H1 (cell line): ENCODE measurements around the gene AATK. TPM values are rescaled to one million over a fixed set of nuclear protein-coding genes. Genes with fewer than 3 reads are reported as not detected.

Source experiments
- CTCF ChIA-PET: fragments of 300-600 bp; sonication (Branson Sonifier 250); formaldehyde crosslinking; loops from one replicate; lab custom pipeline; 2021; ENCODE audit not compliant: partially characterized antibody; lab: Charles Lee
- POLR2A ChIA-PET: fragments of 300-600 bp; sonication (Branson Sonifier 250); formaldehyde crosslinking; loops from one replicate; lab custom pipeline; 2021; ENCODE audit warnings: inconsistent platforms; ENCODE audit not compliant: partially characterized antibody; lab: Charles Lee
- DNase-seq, 2 experiments: peaks; one replicate each; pipeline versions ENCODE4 v3.0.0 to v3.0.0-alpha.2; 2010 to 2022; ENCODE audit warnings: low spot score in 2 of 2, low read depth in 1 of 2, mixed read lengths in 1 of 2
- FAIRE-seq: peaks from 2 replicates; lab custom pipeline; 2011; peaks lifted over from hg19 to GRCh38; lab: Jason Lieb, UNC
- H2AFZ ChIP-seq: 2 replicates; pipeline ENCODE4 v1.8.1; 2012; ENCODE audit warnings: low read length, inconsistent platforms
- H2AK5ac ChIP-seq: 2 replicates; pipeline ENCODE4 v1.6.1; 2013; ENCODE audit warnings: low read depth, low read length
- H2BK120ac ChIP-seq: replicated peaks from 2 replicates; pipeline ENCODE3; 2013; ENCODE audit warnings: low read depth, low read length, inconsistent platforms
- H2BK12ac ChIP-seq: 2 replicates; pipeline ENCODE4 v1.6.1; 2013; ENCODE audit warnings: low read depth, low read length
- H2BK15ac ChIP-seq: 2 replicates; pipeline ENCODE4 v1.6.1; 2013; ENCODE audit warnings: low read length
- H2BK20ac ChIP-seq: 2 replicates; pipeline ENCODE4 v1.6.1; 2013; ENCODE audit warnings: low read length
- H2BK5ac ChIP-seq: 2 replicates; pipeline ENCODE4 v1.6.1; 2013; ENCODE audit warnings: low read depth, low read length
- H3K14ac ChIP-seq: 2 replicates; pipeline ENCODE4 v1.6.1; 2013; ENCODE audit warnings: inconsistent platforms; ENCODE audit not compliant: insufficient read length
- H3K18ac ChIP-seq: 2 replicates; pipeline ENCODE4 v1.6.1; 2013; ENCODE audit warnings: low read length; ENCODE audit errors: extremely low read depth
- H3K23ac ChIP-seq: 2 replicates; pipeline ENCODE4 v1.6.1; 2013; ENCODE audit warnings: inconsistent platforms; ENCODE audit not compliant: insufficient read length
- H3K23me2 ChIP-seq: 2 replicates; pipeline ENCODE4 v1.6.1; 2013; ENCODE audit warnings: low read depth, low read length
- H3K27ac ChIP-seq: 2 replicates; pipeline ENCODE4 v1.6.1; 2011; ENCODE audit warnings: low read depth, low read length, inconsistent platforms
- H3K27me3 ChIP-seq, 4 experiments: replicated peaks in 1 of 4; 1 replicate in 1 of 4; 2 replicates in 3 of 4; pipeline versions ENCODE4 v1.6.1 to v1.8.1; 2011 to 2013; ENCODE audit warnings: low read length in 3 of 4, mild to moderate bottlenecking in 3 of 4, inconsistent platforms in 2 of 4, mixed read lengths in 2 of 4, moderate library complexity in 1 of 4; ENCODE audit not compliant: control insufficient read depth in 3 of 4, insufficient read depth in 3 of 4; ENCODE audit errors: extremely low read depth in 1 of 4
- H3K36me3 ChIP-seq, 4 experiments: 2 replicates each; pipeline versions ENCODE4 v1.6.1 to v1.8.1; 2011 to 2013; ENCODE audit warnings: mild to moderate bottlenecking in 4 of 4, low read length in 3 of 4, moderate library complexity in 2 of 4, control low read depth in 1 of 4, inconsistent platforms in 1 of 4; ENCODE audit not compliant: insufficient read depth in 4 of 4, control insufficient read depth in 2 of 4
- H3K4ac ChIP-seq: replicated peaks from 2 replicates; pipeline ENCODE3; 2013; ENCODE audit warnings: low read length, low read depth, mixed read lengths, inconsistent platforms; ENCODE audit not compliant: insufficient read length
- H3K4me1 ChIP-seq, 4 experiments: replicated peaks in 1 of 4; 1 replicate in 1 of 4; 2 replicates in 3 of 4; pipeline versions ENCODE4 v1.6.1 to v1.8.1; 2011 to 2013; ENCODE audit warnings: low read length in 3 of 4, inconsistent platforms in 2 of 4, mixed read lengths in 1 of 4; ENCODE audit not compliant: insufficient read depth in 4 of 4, control insufficient read depth in 3 of 4
- H3K4me2 ChIP-seq, 2 experiments: 2 replicates each; pipeline versions ENCODE4 v1.6.1 to v1.8.1; 2011 to 2013; ENCODE audit warnings: low read depth in 2 of 2, low read length in 2 of 2, control low read depth in 1 of 2, inconsistent platforms in 1 of 2, mild to moderate bottlenecking in 1 of 2; ENCODE audit not compliant: insufficient read depth in 1 of 2
- H3K4me3 ChIP-seq, 4 experiments: fragments of 200-600, 300-600 bp in 1 of 4; sonication (generic), shearing (Covaris generic), sonication (Bioruptor Twin) in 1 of 4; 2 replicates each; pipeline versions ENCODE4 v1.5.1 to v1.8.1; 2011 to 2016; ENCODE audit warnings: low read length in 4 of 4, low read depth in 3 of 4, control low read depth in 2 of 4, inconsistent platforms in 2 of 4, mild to moderate bottlenecking in 2 of 4, mixed read lengths in 1 of 4, moderate library complexity in 1 of 4; ENCODE audit not compliant: insufficient read depth in 2 of 4; ENCODE audit errors: extremely low read depth in 1 of 4
- H3K56ac ChIP-seq: replicated peaks from 2 replicates; pipeline ENCODE3; 2013; ENCODE audit warnings: low read depth, mild to moderate bottlenecking, mixed read lengths, low read length, inconsistent platforms; ENCODE audit not compliant: insufficient read length
- H3K79me1 ChIP-seq: 2 replicates; pipeline ENCODE4 v1.6.1; 2013; ENCODE audit warnings: low read depth, low read length, control low read depth
- H3K79me2 ChIP-seq, 2 experiments: 2 replicates each; pipeline versions ENCODE4 v1.6.1 to v1.8.1; 2012 to 2013; ENCODE audit warnings: low read length in 2 of 2, mild to moderate bottlenecking in 2 of 2, inconsistent platforms in 1 of 2; ENCODE audit not compliant: insufficient read depth in 2 of 2, control insufficient read depth in 1 of 2
- H3K9ac ChIP-seq, 4 experiments: replicated peaks in 1 of 4; 1 replicate in 1 of 4; 2 replicates in 3 of 4; pipeline versions ENCODE4 v1.6.1 to v1.8.1; 2011 to 2013; ENCODE audit warnings: low read depth in 3 of 4, low read length in 3 of 4, control low read depth in 2 of 4, mild to moderate bottlenecking in 2 of 4, moderate library complexity in 2 of 4, inconsistent platforms in 1 of 4; ENCODE audit errors: extremely low read depth in 1 of 4
- H3K9me3 ChIP-seq, 2 experiments: 2 replicates each; pipeline versions ENCODE4 v1.6.1 to v1.8.1; 2012 to 2013; ENCODE audit warnings: mild to moderate bottlenecking in 2 of 2, moderate library complexity in 2 of 2, control low read depth in 1 of 2, inconsistent platforms in 1 of 2, low read depth in 1 of 2, low read length in 1 of 2, mixed read lengths in 1 of 2; ENCODE audit not compliant: insufficient read depth in 2 of 2
- H4K20me1 ChIP-seq, 2 experiments: replicated peaks in 1 of 2; 2 replicates each; pipeline versions ENCODE3 to v1.8.1; 2011 to 2013; ENCODE audit warnings: inconsistent platforms in 2 of 2, low read length in 2 of 2, mild to moderate bottlenecking in 1 of 2; ENCODE audit not compliant: insufficient read depth in 2 of 2, control insufficient read depth in 1 of 2
- H4K5ac ChIP-seq: 2 replicates; pipeline ENCODE4 v1.6.1; 2013; ENCODE audit warnings: low read length, low read depth, mixed read lengths, inconsistent platforms; ENCODE audit not compliant: insufficient read length
- H4K8ac ChIP-seq: 2 replicates; pipeline ENCODE4 v1.8.0; 2013; ENCODE audit warnings: mild to moderate bottlenecking, moderate library complexity, low read length, inconsistent platforms; ENCODE audit not compliant: insufficient read depth; ENCODE audit errors: extremely low read depth
- H4K91ac ChIP-seq: replicated peaks from 2 replicates; pipeline ENCODE3; 2013; ENCODE audit warnings: low read length, mixed read lengths, inconsistent platforms; ENCODE audit not compliant: insufficient read length
- CBX5 ChIP-seq: fragments of 300-800, 300-1000 bp; sonication (generic); IDR thresholded peaks from 2 replicates; pipeline ENCODE4 v1.7.1; 2016; ENCODE audit warnings: antibody characterized with exemption, low read length, low read depth
- EP300 ChIP-seq, 2 experiments: IDR thresholded peaks; 1 replicate in 1 of 2; 2 replicates in 1 of 2; pipeline ENCODE4 v1.6.1; 2011 to 2012; ENCODE audit warnings: low read depth in 2 of 2, low read length in 2 of 2, mild to moderate bottlenecking in 2 of 2, borderline replicate concordance in 1 of 2, inconsistent platforms in 1 of 2, moderate library complexity in 1 of 2
- EZH2 ChIP-seq: fragments of 200-600 bp; sonication (generic); IDR thresholded peaks from 2 replicates; pipeline ENCODE4 v1.7.1; 2012; ENCODE audit warnings: low read depth, mild to moderate bottlenecking, moderate library complexity, low read length, inconsistent platforms; ENCODE audit not compliant: severe bottlenecking
- MAFK ChIP-seq: IDR thresholded peaks from 2 replicates; pipeline ENCODE4 v1.6.1; 2012; ENCODE audit warnings: low read depth, mild to moderate bottlenecking, improper control_type of control experiment, low read length
- NANOG ChIP-seq: IDR thresholded peaks from 2 replicates; pipeline ENCODE4 v1.6.1; 2011; ENCODE audit warnings: low read length, low read depth, mild to moderate bottlenecking, inconsistent platforms; ENCODE audit not compliant: insufficient read depth, poor library complexity, severe bottlenecking
- PHF8 ChIP-seq: fragments of 200-600 bp; sonication (generic); conservative IDR thresholded peaks from 2 replicates; pipeline ENCODE4 v1.7.1; 2012; ENCODE audit warnings: low read depth, mild to moderate bottlenecking, inconsistent platforms, low read length, moderate library complexity
- SIX5 ChIP-seq: IDR thresholded peaks from 2 replicates; pipeline ENCODE4 v1.6.1; 2011; ENCODE audit warnings: mild to moderate bottlenecking, low read depth, low read length
- SP1 ChIP-seq: IDR thresholded peaks from 2 replicates; pipeline ENCODE4 v1.6.1; 2011; ENCODE audit warnings: low read depth, low read length
- SUZ12 ChIP-seq: fragments of 200-600 bp; sonication (generic); IDR thresholded peaks from 2 replicates; pipeline ENCODE4 v1.6.1; 2012; ENCODE audit warnings: mild to moderate bottlenecking, inconsistent platforms, low read length, moderate library complexity, mixed read lengths
- TAF7 ChIP-seq: optimal IDR thresholded peaks from 2 replicates; pipeline ENCODE3; 2011; ENCODE audit warnings: low read depth, mild to moderate bottlenecking, inconsistent platforms, low read length, moderate library complexity, borderline replicate concordance
- TEAD4 ChIP-seq: IDR thresholded peaks from 2 replicates; pipeline ENCODE4 v1.6.1; 2012; ENCODE audit warnings: low read depth, low read length, inconsistent platforms, mixed read lengths
- YY1 ChIP-seq: IDR thresholded peaks from 2 replicates; pipeline ENCODE4 v1.6.1; 2011; ENCODE audit warnings: low read depth, mild to moderate bottlenecking, low read length
- WGBS, 2 experiments: shearing (Covaris generic) in 1 of 2; methylation state at CpG; one replicate each; pipeline versions ENCODE4 v1.1.6 to v1.1.7; 2013 to 2015; ENCODE audit warnings: low lambda C conversion rate in 2 of 2, mixed read lengths in 2 of 2, inconsistent platforms in 1 of 2, low coverage in 1 of 2, missing lambda C conversion rate in 1 of 2; ENCODE audit not compliant: insufficient replicate concordance in 2 of 2, insufficient coverage in 1 of 2, insufficient read length in 1 of 2; ENCODE audit errors: extremely low coverage in 1 of 2, missing lambda C conversion rate in 1 of 2; 5-methylcytosine and 5-hydroxymethylcytosine counted together
- polyA plus RNA-seq, 7 experiments: library from polyadenylated mRNA; depleted of rRNA in 3 of 7; stranded (reverse) in 5 of 7; unstranded in 2 of 7; fragments of >200 nt in 5 of 7; fragments of 200-250 nt in 2 of 7; gene quantifications; 1 replicate in 5 of 7; 2 replicates in 1 of 7; 4 replicates in 1 of 7; pipeline versions ENCODE4 v1.2.1 to v1.2.3, GENCODE V29; 2011 to 2013; ENCODE audit warnings: missing spikeins in 2 of 7, mixed read lengths in 2 of 7
- total RNA-seq: library from RNA; stranded (reverse); fragmentation: NEBNext Ultra II Directional; extraction: Animal tissue kit (Norgen Biotek cat#: 25700); gene quantifications from 2 replicates; pipeline ENCODE4 v1.2.1, GENCODE V29; 2021
- TF ChIP-seq, protein P1 (sequence below): IDR thresholded peaks from 2 replicates; pipeline ENCODE4 v1.6.1; 2012; ENCODE audit warnings: inconsistent platforms

Gene AATK
- total and polyA plus RNA-seq, 2 of the 8 experiments (the other 6 are each of a cell fraction or from before 2014, with no cell fraction given), result 1.7 to 3.5 TPM

DNA sequence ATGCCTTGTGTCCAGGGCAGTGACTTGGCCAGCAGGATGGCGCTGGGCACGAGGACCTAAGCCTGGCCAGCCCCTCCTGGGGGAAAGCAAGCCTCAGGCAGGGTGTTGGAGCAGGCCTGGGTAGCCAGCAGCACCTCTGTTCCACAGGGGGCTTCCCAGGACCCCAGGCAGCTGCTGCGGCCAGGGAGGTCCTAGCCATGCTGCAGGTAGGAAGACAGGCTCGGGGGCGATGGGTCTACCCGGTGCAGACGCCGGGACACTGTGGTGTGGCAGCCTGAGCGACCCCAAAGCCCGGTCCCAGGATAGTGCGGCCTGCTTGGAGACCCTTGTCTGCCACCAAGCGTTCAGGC is 22.4 kb upstream of the AATK start:
- Histone ChIP-seq H3K14ac (no peak overlapping the region), H3K23ac (no peak overlapping the region), H3K4me2 (no peak overlapping the region), H2BK20ac (no peak overlapping the region), H3K23me2 (no peaks in the 10 kb centered on the region), H4K8ac (no peak overlapping the region; the same call in 1 of the 2 replicates), H2AK5ac (no peak overlapping the region), H2BK5ac (no peak overlapping the region), H2BK120ac (no peak overlapping the region), H4K5ac (no peak overlapping the region), H2BK12ac (no peak overlapping the region), H3K79me2 (no peaks in the 10 kb centered on the region), H2BK15ac (no peak overlapping the region), H3K27me3 (no peaks in the 10 kb centered on the region), H3K27ac (no peak overlapping the region), H3K79me1 (no peaks in the 10 kb centered on the region), H3K4me3 (no peak overlapping the region), H3K18ac (no peak overlapping the region), H4K91ac (no peak overlapping the region), H3K36me3 (peaks cover 0 to 7% (median 0%) of the 10 kb centered on the region in 4 experiments; a peak in 3 of 8 replicates), H3K9ac (no peak overlapping the region), H3K9me3 (no peaks in the 10 kb centered on the region; a peak in 1 of 4 replicates), H3K4ac (no peak overlapping the region), H3K56ac (no peak overlapping the region), H4K20me1 (peaks cover 0 to 5% of the 10 kb centered on the region in 2 experiments), H2AFZ (no peak overlapping the region), H3K4me1 (peaks cover 0 to 5% (median under 1%) of the 10 kb centered on the region in 4 experiments; a peak in 2 of 7 replicates)
- CTCF ChIA-PET, result interaction anchor here (1.1 to 3.2 kb wide), 9 partner anchors 9 to 60 kb away, joined by 3 to 25 read pairs (median 4); no protein-coding TSS in a partner anchor
- WGBS, 2 experiments, result 87% methylated on average over 12 of the region's 12 CpGs; no CpG with 5 or more reads in 1 of the 2 experiments
- POLR2A ChIA-PET, result interaction anchor here (1.0 to 1.2 kb wide), 2 partner anchors 57 to 184 kb away, joined by 4 read pairs; no protein-coding TSS in a partner anchor
- FAIRE-seq (no peak), DNase-seq (no peak)
- no peak for TF ChIP-seq CBX5
- TF ChIP-seq TEAD4, result no peak
- no peak for TF ChIP-seq EZH2
- no peak for TF ChIP-seq SIX5
- no peak for TF ChIP-seq SP1
- no peak for TF ChIP-seq SUZ12
- TF ChIP-seq, protein P1, sequence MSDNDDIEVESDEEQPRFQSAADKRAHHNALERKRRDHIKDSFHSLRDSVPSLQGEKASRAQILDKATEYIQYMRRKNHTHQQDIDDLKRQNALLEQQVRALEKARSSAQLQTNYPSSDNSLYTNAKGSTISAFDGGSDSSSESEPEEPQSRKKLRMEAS, result no peak
- no peak for TF ChIP-seq YY1
- TF ChIP-seq MAFK, result no peak
- TF ChIP-seq NANOG, result no peak
- no peak for TF ChIP-seq EP300 (IDR thresholded peaks at IDR 0.05; ENCODE audit: borderline replicate concordance in 1 of 2, low read depth in 2 of 2, low read length in 2 of 2)
- no peak for TF ChIP-seq PHF8
- no peak for TF ChIP-seq TAF7
